Measurements from ENCODE around the gene BICRA. TPM values are rescaled to one million over a fixed set of nuclear protein-coding genes. Genes with fewer than 3 reads are reported as not detected.

BICRA gene
- total RNA-seq, 5 donors from 2014 or later (not counting 1 experiment from before 2014, with no cell fraction given) = 31.9 to 39.3 (median 35.1) TPM

Other genes with a start within 250 kb of the BICRA start
- gene MEIS3, start 189.6 kb upstream of the BICRA start, total RNA-seq = under 1 TPM in 3 of 5 donors, not detected in 2; 0.32 to 0.69 (median 0.54) TPM
- gene SLC8A2, start 137.2 kb upstream of the BICRA start, total RNA-seq = not detected
- gene KPTN, start 124.9 kb upstream of the BICRA start, total RNA-seq = 1 to 10 TPM; 2.8 to 5.8 (median 5.4) TPM
- gene NAPA, start 94.1 kb upstream of the BICRA start, total RNA-seq = 100 to 1,000 TPM in 2 of 5 donors, 10 to 100 TPM in 3; 81.1 to 119 (median 86.7) TPM
- 1 to 10 TPM in 1 of 5 donors, under 1 TPM in 4; 0.58 to 1.1 (median 0.65) TPM for gene ZNF541, start 36.0 kb upstream of the BICRA start, total RNA-seq
- gene EHD2, start 104.3 kb downstream of the BICRA start, total RNA-seq = under 1 TPM; 0.28 to 0.70 (median 0.47) TPM
- gene NOP53, start 136.4 kb downstream of the BICRA start, total RNA-seq = 1,000 to 10,000 TPM in 1 of 5 donors, 100 to 1,000 TPM in 4; 832 to 1,046 (median 935) TPM
- gene SELENOW, start 169.6 kb downstream of the BICRA start, total RNA-seq = 100 to 1,000 TPM in 4 of 5 donors, 10 to 100 TPM in 1; 91.5 to 111 (median 101) TPM
- gene TPRX1, start 195.4 kb downstream of the BICRA start, total RNA-seq = not detected
- not detected for gene CRX, start 212.8 kb downstream of the BICRA start, total RNA-seq